HG02642 (cell line): Measurements from ENCODE around the gene LRRC8E.
A peak's percentile ranks its signal among the peaks of the same experiment; 100 is the strongest.
"Not testable (repeated sequence)": the region's sequence is repeated elsewhere in the genome, so short reads cannot be mapped to it uniquely, and the experiment has no call there.

ENCODE experiments used
- ATAC-seq: cut with Tn5 transposase; IDR thresholded peaks from one replicate; pipeline ENCODE4 v1.9.1; 2021; ENCODE audit warnings: mild to moderate bottlenecking; ENCODE audit not compliant: unreplicated experiment, poor library complexity

The LRRC8E gene

GRCh38 chr19:7879836-7880235 lies 8.5 kb upstream of the LRRC8E start:
- ATAC-seq: no peak

GRCh38 chr19:7881910-7882309 lies 6.4 kb upstream of the LRRC8E start:
- no peak for ATAC-seq

GRCh38 chr19:7883105-7883504 lies 5.2 kb upstream of the LRRC8E start:
- no peak for ATAC-seq

- no peak for ATAC-seq
Measured at GRCh38 chr19:7883796-7884570, 4.3 kb upstream of the LRRC8E start.

GRCh38 chr19:7885818-7886217 lies 2.5 kb upstream of the LRRC8E start:
- ATAC-seq: no peak

- ATAC-seq: no peak
Measured at GRCh38 chr19:7887408-7888144, 734 bp upstream of the LRRC8E start.

GRCh38 chr19:7888826-7889217 lies 512 bp downstream of the LRRC8E start:
- no peak for ATAC-seq

- not testable (repeated sequence) for ATAC-seq
Measured at GRCh38 chr19:7893362-7894101, 5.2 kb downstream of the LRRC8E start.

GRCh38 chr19:7894612-7895309 lies 6.5 kb downstream of the LRRC8E start:
- ATAC-seq: no peak

- no peak for ATAC-seq
Measured at GRCh38 chr19:7895565-7895964, 7.3 kb downstream of the LRRC8E start.

GRCh38 chr19:7897292-7897691 lies 9.0 kb downstream of the LRRC8E start:
- no peak for ATAC-seq

- ATAC-seq: no peak
Measured at GRCh38 chr19:7898967-7899366, 10.7 kb downstream of the LRRC8E start.

GRCh38 chr19:7899751-7900378 lies 11.6 kb downstream of the LRRC8E start:
- ATAC-seq: no peak

- ATAC-seq: no peak
Measured at GRCh38 chr19:7900401-7900870, 12.1 kb downstream of the LRRC8E start.

GRCh38 chr19:7900931-7901330 lies 12.6 kb downstream of the LRRC8E start:
- ATAC-seq: no peak

- ATAC-seq: no peak
Measured at GRCh38 chr19:7901337-7901736, 13.0 kb downstream of the LRRC8E start.

GRCh38 chr19:7902796-7903243 lies 14.5 kb downstream of the LRRC8E start:
- ATAC-seq: no peak

GRCh38 chr19:7903244-7904073 lies 15.1 kb downstream of the LRRC8E start, which contains the start of gene MAP2K7:
TSS of gene MAP2K7 (plus strand) at chr19:7903877. CDS start at chr19:7903945, 68 bp downstream.
- peak; percentile 90 for ATAC-seq
